ENCODE results near the gene LCMT1. TPM values are rescaled to one million over a fixed set of nuclear protein-coding genes. Genes with fewer than 3 reads are reported as not detected.
"Not testable (repeated sequence)": the region's sequence is repeated elsewhere in the genome, so short reads cannot be mapped to it uniquely, and the experiment has no call there.

LCMT1 gene
- total RNA-seq, 1 experiment from 2014 or later, result 44.2 TPM

GRCh38 chr16:25177831-25178688, 66.5 kb downstream of the LCMT1 start:
- Histone ChIP-seq H3K4me1 (ENCODE audit: control insufficient read depth, insufficient read depth, low read length) (no peaks in the 10 kb centered on the region), H3K4me3 (ENCODE audit: low read depth in 2 of 2, low read length in 2 of 2) (no peak overlapping the region), H3K27ac (ENCODE audit: low read length) (no peak overlapping the region), H3K36me3 (ENCODE audit: control insufficient read depth, insufficient read depth, low read length) (no peaks in the 10 kb centered on the region), H3K27me3 (ENCODE audit: control insufficient read depth, insufficient read depth, low read length) (no peaks in the 10 kb centered on the region), H3K9me3 (ENCODE audit: control insufficient read depth, insufficient read depth, low read depth, low read length) (no peaks in the 10 kb centered on the region)
- ChIA-PET CTCF (no interaction called here), POLR2A (no interaction called here)
- ATAC-seq (no peak), DNase-seq (ENCODE audit: low read depth, low spot score) (no peak)
- BruUV-seq (replicated peaks), result no TSS peak
- intact Hi-C loops (cut with micrococcal nuclease; ENCODE audit: unreplicated experiment) (no loop called here), in situ Hi-C loops (cut with HindIII; ENCODE audit: low pct_unique_long_range_greater_than_20kb, low sequenced_read_pairs) (no loop called here)
- TF ChIP-seq POLR2AphosphoS5 (IDR thresholded peaks at IDR 0.05; ENCODE audit: low read depth, low read length) (no peak), SIN3A (IDR thresholded peaks at IDR 0.05; ENCODE audit: borderline replicate concordance, insufficient read depth, low read depth, low read length) (no peak)
- TF ChIP-seq, protein P1, sequence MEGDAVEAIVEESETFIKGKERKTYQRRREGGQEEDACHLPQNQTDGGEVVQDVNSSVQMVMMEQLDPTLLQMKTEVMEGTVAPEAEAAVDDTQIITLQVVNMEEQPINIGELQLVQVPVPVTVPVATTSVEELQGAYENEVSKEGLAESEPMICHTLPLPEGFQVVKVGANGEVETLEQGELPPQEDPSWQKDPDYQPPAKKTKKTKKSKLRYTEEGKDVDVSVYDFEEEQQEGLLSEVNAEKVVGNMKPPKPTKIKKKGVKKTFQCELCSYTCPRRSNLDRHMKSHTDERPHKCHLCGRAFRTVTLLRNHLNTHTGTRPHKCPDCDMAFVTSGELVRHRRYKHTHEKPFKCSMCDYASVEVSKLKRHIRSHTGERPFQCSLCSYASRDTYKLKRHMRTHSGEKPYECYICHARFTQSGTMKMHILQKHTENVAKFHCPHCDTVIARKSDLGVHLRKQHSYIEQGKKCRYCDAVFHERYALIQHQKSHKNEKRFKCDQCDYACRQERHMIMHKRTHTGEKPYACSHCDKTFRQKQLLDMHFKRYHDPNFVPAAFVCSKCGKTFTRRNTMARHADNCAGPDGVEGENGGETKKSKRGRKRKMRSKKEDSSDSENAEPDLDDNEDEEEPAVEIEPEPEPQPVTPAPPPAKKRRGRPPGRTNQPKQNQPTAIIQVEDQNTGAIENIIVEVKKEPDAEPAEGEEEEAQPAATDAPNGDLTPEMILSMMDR (IDR thresholded peaks at IDR 0.05), result no peak

DNA sequence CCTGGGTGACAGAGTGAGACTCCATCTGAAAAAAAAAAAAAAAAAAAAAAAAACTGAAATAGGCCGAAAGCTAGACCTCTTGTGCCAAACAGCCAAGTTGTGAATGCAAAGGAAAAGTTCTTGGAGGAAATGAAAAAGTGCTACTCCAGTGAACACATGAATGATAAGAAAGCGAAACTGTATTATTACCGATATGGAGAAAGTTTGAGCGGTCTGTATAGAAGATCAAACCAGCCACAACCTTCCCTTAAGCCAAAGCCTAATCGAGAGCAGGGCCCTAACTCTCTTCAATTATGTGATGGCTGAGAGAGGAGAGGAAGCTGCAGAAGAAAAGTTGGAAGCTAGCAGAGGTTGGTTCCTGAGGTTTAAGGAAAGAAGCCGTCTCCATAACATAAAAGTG, 69.7 kb downstream of the LCMT1 start:
- H3K36me3 ChIP-seq (ENCODE audit: control insufficient read depth, insufficient read depth, low read length); H3K27me3 ChIP-seq (ENCODE audit: control insufficient read depth, insufficient read depth, low read length); H3K4me1 ChIP-seq (ENCODE audit: control insufficient read depth, insufficient read depth, low read length); ATAC-seq; BruUV-seq (replicated peaks); intact Hi-C loops (cut with micrococcal nuclease; ENCODE audit: unreplicated experiment); CTCF ChIA-PET; DNase-seq (ENCODE audit: low read depth, low spot score); H3K27ac ChIP-seq (ENCODE audit: low read length); H3K4me3 ChIP-seq (ENCODE audit: low read depth in 2 of 2, low read length in 2 of 2); in situ Hi-C loops (cut with HindIII; ENCODE audit: low pct_unique_long_range_greater_than_20kb, low sequenced_read_pairs); H3K9me3 ChIP-seq (ENCODE audit: control insufficient read depth, insufficient read depth, low read depth, low read length); POLR2A ChIA-PET: not testable (repeated sequence)

DNA sequence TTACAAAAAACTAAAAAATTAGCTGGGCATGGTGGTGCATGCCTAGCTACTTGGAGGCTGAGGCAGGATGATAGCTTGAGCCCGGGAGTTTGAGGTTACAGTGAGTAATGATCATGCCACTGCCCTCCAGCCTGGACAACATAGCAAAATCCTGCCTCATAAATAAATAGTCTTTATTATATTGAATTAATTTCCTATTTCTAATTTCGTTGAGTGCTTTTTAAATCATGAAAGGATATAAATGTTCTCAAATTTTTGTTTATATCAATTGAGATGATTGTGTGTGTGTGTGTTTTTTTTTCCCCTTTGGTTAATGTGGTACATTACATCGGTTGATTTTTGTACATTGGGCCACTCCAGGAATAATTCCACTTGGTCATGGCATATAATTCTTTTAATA, 73.2 kb downstream of the LCMT1 start:
- Histone ChIP-seq H3K27me3 (ENCODE audit: control insufficient read depth, insufficient read depth, low read length) (no peaks in the 10 kb centered on the region), H3K9me3 (ENCODE audit: control insufficient read depth, insufficient read depth, low read depth, low read length) (no peaks in the 10 kb centered on the region), H3K4me3 (ENCODE audit: low read depth in 2 of 2, low read length in 2 of 2) (no peak overlapping the region), H3K36me3 (ENCODE audit: control insufficient read depth, insufficient read depth, low read length) (no peaks in the 10 kb centered on the region), H3K4me1 (ENCODE audit: control insufficient read depth, insufficient read depth, low read length) (no peaks in the 10 kb centered on the region), H3K27ac (ENCODE audit: low read length) (no peak overlapping the region)
- ChIA-PET POLR2A (no interaction called here), CTCF (no interaction called here)
- no peak for ATAC-seq
- TF ChIP-seq, protein P2, sequence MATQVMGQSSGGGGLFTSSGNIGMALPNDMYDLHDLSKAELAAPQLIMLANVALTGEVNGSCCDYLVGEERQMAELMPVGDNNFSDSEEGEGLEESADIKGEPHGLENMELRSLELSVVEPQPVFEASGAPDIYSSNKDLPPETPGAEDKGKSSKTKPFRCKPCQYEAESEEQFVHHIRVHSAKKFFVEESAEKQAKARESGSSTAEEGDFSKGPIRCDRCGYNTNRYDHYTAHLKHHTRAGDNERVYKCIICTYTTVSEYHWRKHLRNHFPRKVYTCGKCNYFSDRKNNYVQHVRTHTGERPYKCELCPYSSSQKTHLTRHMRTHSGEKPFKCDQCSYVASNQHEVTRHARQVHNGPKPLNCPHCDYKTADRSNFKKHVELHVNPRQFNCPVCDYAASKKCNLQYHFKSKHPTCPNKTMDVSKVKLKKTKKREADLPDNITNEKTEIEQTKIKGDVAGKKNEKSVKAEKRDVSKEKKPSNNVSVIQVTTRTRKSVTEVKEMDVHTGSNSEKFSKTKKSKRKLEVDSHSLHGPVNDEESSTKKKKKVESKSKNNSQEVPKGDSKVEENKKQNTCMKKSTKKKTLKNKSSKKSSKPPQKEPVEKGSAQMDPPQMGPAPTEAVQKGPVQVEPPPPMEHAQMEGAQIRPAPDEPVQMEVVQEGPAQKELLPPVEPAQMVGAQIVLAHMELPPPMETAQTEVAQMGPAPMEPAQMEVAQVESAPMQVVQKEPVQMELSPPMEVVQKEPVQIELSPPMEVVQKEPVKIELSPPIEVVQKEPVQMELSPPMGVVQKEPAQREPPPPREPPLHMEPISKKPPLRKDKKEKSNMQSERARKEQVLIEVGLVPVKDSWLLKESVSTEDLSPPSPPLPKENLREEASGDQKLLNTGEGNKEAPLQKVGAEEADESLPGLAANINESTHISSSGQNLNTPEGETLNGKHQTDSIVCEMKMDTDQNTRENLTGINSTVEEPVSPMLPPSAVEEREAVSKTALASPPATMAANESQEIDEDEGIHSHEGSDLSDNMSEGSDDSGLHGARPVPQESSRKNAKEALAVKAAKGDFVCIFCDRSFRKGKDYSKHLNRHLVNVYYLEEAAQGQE (IDR thresholded peaks at IDR 0.05; ENCODE audit: insufficient read depth in 1 of 2, low read depth in 2 of 2, low read length in 1 of 2), result no peak
- TF ChIP-seq TCF7L2 (IDR thresholded peaks at IDR 0.05; ENCODE audit: low read depth, low read length) (no peak), POLR2AphosphoS5 (IDR thresholded peaks at IDR 0.05; ENCODE audit: low read depth, low read length) (no peak), SIN3A (IDR thresholded peaks at IDR 0.05; ENCODE audit: borderline replicate concordance, insufficient read depth, low read depth, low read length) (no peak)
- TF ChIP-seq, protein P1 (IDR thresholded peaks at IDR 0.05), result no peak
- BruUV-seq (replicated peaks), result no TSS peak
- in situ Hi-C loops (cut with HindIII; ENCODE audit: low pct_unique_long_range_greater_than_20kb, low sequenced_read_pairs) (no loop called here), intact Hi-C loops (cut with micrococcal nuclease; ENCODE audit: unreplicated experiment) (no loop called here)
- no peak for DNase-seq (ENCODE audit: low read depth, low spot score)
